C4-2B (cell line): ENCODE data around the gene NLRP6.
"Not testable (repeated sequence)": the region's sequence is repeated elsewhere in the genome, so short reads cannot be mapped to it uniquely, and the experiment has no call there.

Experiments used
- H3K27ac ChIP-seq: fragments of 450-650 bp; 2 replicates; pipeline ENCODE4 v1.5.1; 2017
- CTCF ChIP-seq: fragments of 450-650 bp; conservative IDR thresholded peaks from 2 replicates; pipeline ENCODE4 v1.5.1; 2017; ENCODE audit warnings: mild to moderate bottlenecking
- ZFX ChIP-seq: fragments of 450-650 bp; IDR thresholded peaks from 2 replicates; pipeline ENCODE4 v1.6.1; 2017

The NLRP6 gene

GRCh38 chr11:329886-330253, 51.7 kb downstream of the NLRP6 start:
- TF ChIP-seq ZFX = no peak
- no peak for TF ChIP-seq CTCF
- no peak overlapping the region for H3K27ac ChIP-seq

GRCh38 chr11:330307-330693, 52.1 kb downstream of the NLRP6 start:
- TF ChIP-seq ZFX = no peak
- TF ChIP-seq CTCF = no peak
- no peak overlapping the region for H3K27ac ChIP-seq

- no peak overlapping the region for H3K27ac ChIP-seq
- TF ChIP-seq CTCF (no peak), ZFX (no peak)
These were observed 52.6 kb downstream of the NLRP6 start for GRCh38 chr11:330694-331357.

- H3K27ac ChIP-seq = no peak overlapping the region
These were observed 53.3 kb downstream of the NLRP6 start for GRCh38 chr11:331358-332060.

GRCh38 chr11:332651-333480, 54.7 kb downstream of the NLRP6 start:
- H3K27ac ChIP-seq = no peak overlapping the region
- TF ChIP-seq ZFX = no peak
- no peak for TF ChIP-seq CTCF

More at GRCh38 chr11:331358-332060, 53.3 kb downstream of the NLRP6 start:
- no peak for TF ChIP-seq ZFX
- TF ChIP-seq CTCF = no peak

- H3K27ac ChIP-seq = not testable (repeated sequence)
These were observed 55.5 kb downstream of the NLRP6 start for GRCh38 chr11:333616-334263.

GRCh38 chr11:334264-334994, 56.2 kb downstream of the NLRP6 start:
- TF ChIP-seq CTCF (no peak), ZFX (no peak)
- no peak overlapping the region for H3K27ac ChIP-seq
